HG03565 (cell line): ENCODE data around the gene SCART1.
"Not testable (repeated sequence)": the region's sequence is repeated elsewhere in the genome, so short reads cannot be mapped to it uniquely, and the experiment has no call there.

Source experiments
- ATAC-seq: cut with Tn5 transposase; IDR thresholded peaks from one replicate; pipeline ENCODE4 v1.9.1; 2021; ENCODE audit warnings: mild to moderate bottlenecking, moderate library complexity; ENCODE audit not compliant: unreplicated experiment

The SCART1 gene

GRCh38 chr10:133431888-133432613, 21.7 kb upstream of the SCART1 start:
- ATAC-seq = not testable (repeated sequence)

GRCh38 chr10:133432789-133433188, 21.0 kb upstream of the SCART1 start:
- not testable (repeated sequence) for ATAC-seq

GRCh38 chr10:133438711-133439273, 15.0 kb upstream of the SCART1 start:
- ATAC-seq = no peak

GRCh38 chr10:133439517-133440461, 14.0 kb upstream of the SCART1 start:
- ATAC-seq = no peak

GRCh38 chr10:133440633-133441285, 13.0 kb upstream of the SCART1 start:
- no peak for ATAC-seq

- ATAC-seq = not testable (repeated sequence)
These were observed 12.4 kb upstream of the SCART1 start for GRCh38 chr10:133441356-133441755.

GRCh38 chr10:133441780-133442179, 12.0 kb upstream of the SCART1 start:
- no peak for ATAC-seq

GRCh38 chr10:133442191-133442966, 11.4 kb upstream of the SCART1 start:
- no peak for ATAC-seq

GRCh38 chr10:133442967-133443924, 10.5 kb upstream of the SCART1 start:
- ATAC-seq = no peak

GRCh38 chr10:133444342-133445267, 9.1 kb upstream of the SCART1 start:
- no peak for ATAC-seq

- no peak for ATAC-seq
These were observed 8.4 kb upstream of the SCART1 start for GRCh38 chr10:133445268-133445732.

- ATAC-seq = no peak
These were observed 7.7 kb upstream of the SCART1 start for GRCh38 chr10:133445751-133446708.

- ATAC-seq = no peak
These were observed 6.8 kb upstream of the SCART1 start for GRCh38 chr10:133446979-133447378.

GRCh38 chr10:133448120-133448519, 5.6 kb upstream of the SCART1 start:
- no peak for ATAC-seq

- ATAC-seq = no peak
These were observed 2.4 kb upstream of the SCART1 start for GRCh38 chr10:133451346-133451745.

- ATAC-seq = no peak
These were observed 1.3 kb upstream of the SCART1 start for GRCh38 chr10:133452453-133452852.
